K562 (cell line): Measurements from ENCODE around the gene HMCES. TPM values are rescaled to one million over a fixed set of nuclear protein-coding genes. Genes with fewer than 3 reads are reported as not detected.

Experiments
- BDP1 ChIP-seq: IDR thresholded peaks from 3 replicates; pipeline ENCODE4 v1.6.1; 2011; ENCODE audit not compliant: insufficient read length, insufficient read depth
- BRD4 ChIP-seq: fragments of 200-600 bp; sonication (generic); IDR thresholded peaks from 2 replicates; pipeline ENCODE4 v1.6.1; 2017; ENCODE audit warnings: inconsistent platforms
- CBFA2T3 ChIP-seq: fragments of 450-650 bp; IDR thresholded peaks from 2 replicates; pipeline ENCODE4 v1.6.1; 2017
- ETV6 ChIP-seq, 3 experiments: fragments of 150-350 bp in 1 of 3; sonication (generic) in 1 of 3; formaldehyde crosslinking in 1 of 3; IDR thresholded peaks; 2 replicates each; pipeline versions ENCODE4 v1.6.1 to v1.8.0; 2014 to 2022; ENCODE audit warnings: borderline replicate concordance in 2 of 3, low read depth in 2 of 3, antibody characterized with exemption in 1 of 3, low read length in 1 of 3, mild to moderate bottlenecking in 1 of 3, missing genetic modification reagents in 1 of 3
- HNRNPH1 ChIP-seq: fragments of 200-400 bp; formaldehyde crosslinking; optimal IDR thresholded peaks from 2 replicates; pipeline ENCODE3; 2017; ENCODE audit warnings: low read depth, mild to moderate bottlenecking, low read length, moderate library complexity
- LARP7 ChIP-seq: fragments of 450-650 bp; IDR thresholded peaks from 2 replicates; pipeline ENCODE4 v1.6.1; 2016
- NR1H2 ChIP-seq: sonication (generic); formaldehyde crosslinking; IDR thresholded peaks from 2 replicates; pipeline ENCODE4 v1.4.0; 2020; ENCODE audit warnings: mild to moderate bottlenecking, missing genetic modification reagents
- PHF21A ChIP-seq: fragments of 450-650 bp; IDR thresholded peaks from 2 replicates; pipeline ENCODE4 v1.6.1; 2017; ENCODE audit warnings: low read depth, borderline replicate concordance
- SIN3B ChIP-seq: fragments of 450-650 bp; IDR thresholded peaks from 2 replicates; pipeline ENCODE4 v1.6.1; 2017; ENCODE audit warnings: low read depth, mild to moderate bottlenecking, moderate library complexity
- SP1 ChIP-seq: sonication (generic); formaldehyde crosslinking; IDR thresholded peaks from 2 replicates; pipeline ENCODE4 v1.8.1; 2022; ENCODE audit warnings: mild to moderate bottlenecking, missing genetic modification reagents
- TFAM ChIP-seq: fragments of 250-450 bp; sonication (Bioruptor Pico); conservative IDR thresholded peaks from 2 replicates; pipeline ENCODE4 v1.5.0; 2021; ENCODE audit warnings: mild to moderate bottlenecking, moderate library complexity
- ZKSCAN1 ChIP-seq: fragments of 150-350 bp; IDR thresholded peaks from 2 replicates; pipeline ENCODE4 v1.6.1; 2016; ENCODE audit warnings: low read depth, low read length
- ZNF212 ChIP-seq: fragments of 450-650 bp; formaldehyde crosslinking; IDR thresholded peaks from 2 replicates; pipeline ENCODE4 v1.4.0; 2020; ENCODE audit warnings: mild to moderate bottlenecking
- ZNF274 ChIP-seq: IDR thresholded peaks from 2 replicates; pipeline ENCODE4 v1.6.1; 2011; ENCODE audit warnings: low read depth, mild to moderate bottlenecking, low read length, moderate library complexity, borderline replicate concordance
- ZNF347 ChIP-seq: fragments of 450-650 bp; formaldehyde crosslinking; IDR thresholded peaks from 2 replicates; pipeline ENCODE4 v1.4.0; 2020; ENCODE audit warnings: low read depth, mild to moderate bottlenecking, moderate library complexity
- ZNF436 ChIP-seq: fragments of 250-450, 450-650 bp; sonication (Bioruptor Pico); formaldehyde crosslinking; IDR thresholded peaks from 2 replicates; pipeline ENCODE4 v1.7.0; 2020; ENCODE audit warnings: mild to moderate bottlenecking
- ZNF699 ChIP-seq: fragments of 250-450 bp; sonication (Bioruptor Pico); IDR thresholded peaks from 2 replicates; pipeline ENCODE4 v1.8.0; 2021; ENCODE audit warnings: mild to moderate bottlenecking, moderate library complexity; ENCODE audit not compliant: insufficient replicate concordance
- ZNF780A ChIP-seq: fragments of 250-450 bp; sonication (Bioruptor Pico); IDR thresholded peaks from 2 replicates; pipeline ENCODE4 v1.5.0; 2021; ENCODE audit warnings: mild to moderate bottlenecking
- polyA plus RNA-seq, 8 experiments: library from polyadenylated mRNA; depleted of rRNA in 4 of 8; stranded (reverse) in 5 of 8; unstranded in 3 of 8; fragments of >200 nt; fragmentation: Nextera tagmentation in 2 of 8; fragmentation: Illumina TruSeq in 1 of 8; extraction: Ambion mirVana in 2 of 8; extraction: Trizol in 1 of 8; gene quantifications; 2 replicates each; pipeline versions ENCODE4 v1.2.1 to v1.2.3, GENCODE V29; 2011 to 2014; ENCODE audit warnings: inconsistent platforms in 1 of 8, missing spikeins in 1 of 8
- total RNA-seq, 7 experiments: library from RNA; depleted of rRNA in 6 of 7; stranded (reverse); fragments of >200 nt in 6 of 7; fragmentation: Illumina TruSeq in 2 of 7; extraction: Trizol in 2 of 7; gene quantifications; 2 replicates each; pipeline versions ENCODE4 v1.2.1 to v1.2.3, GENCODE V29; 2011 to 2021; ENCODE audit warnings: low replicate concordance in 1 of 7
- TF ChIP-seq, protein P1 (sequence below): fragments of 250-450 bp; sonication (Bioruptor Pico); IDR thresholded peaks from 2 replicates; pipeline ENCODE4 v1.5.0; 2020; ENCODE audit warnings: mild to moderate bottlenecking, borderline replicate concordance
- TF ChIP-seq, protein P2 (sequence below): conservative IDR thresholded peaks from 2 replicates; pipeline ENCODE4 v1.6.1; 2011; ENCODE audit warnings: low read depth, mild to moderate bottlenecking, low read length; ENCODE audit not compliant: control insufficient read depth
- TF ChIP-seq, protein P3 (sequence below): sonication (generic); formaldehyde crosslinking; IDR thresholded peaks from 2 replicates; pipeline ENCODE4 v1.8.1; 2023; ENCODE audit warnings: mild to moderate bottlenecking, missing genetic modification reagents, moderate library complexity
- TF ChIP-seq, protein P4 (sequence below): sonication (generic); formaldehyde crosslinking; IDR thresholded peaks from 2 replicates; pipeline ENCODE4 v1.5.0; 2020; ENCODE audit warnings: missing genetic modification reagents
- TF ChIP-seq, protein P5 (sequence below): fragments of 250-450 bp; sonication (Bioruptor Pico); IDR thresholded peaks from 2 replicates; pipeline ENCODE4 v1.5.0; 2021

Gene HMCES
- total and polyA plus RNA-seq, 9 of the 15 experiments (the other 6 are each of a cell fraction or from before 2014, with no cell fraction given) = 18.8 to 45.3 (median 24.8) TPM

DNA sequence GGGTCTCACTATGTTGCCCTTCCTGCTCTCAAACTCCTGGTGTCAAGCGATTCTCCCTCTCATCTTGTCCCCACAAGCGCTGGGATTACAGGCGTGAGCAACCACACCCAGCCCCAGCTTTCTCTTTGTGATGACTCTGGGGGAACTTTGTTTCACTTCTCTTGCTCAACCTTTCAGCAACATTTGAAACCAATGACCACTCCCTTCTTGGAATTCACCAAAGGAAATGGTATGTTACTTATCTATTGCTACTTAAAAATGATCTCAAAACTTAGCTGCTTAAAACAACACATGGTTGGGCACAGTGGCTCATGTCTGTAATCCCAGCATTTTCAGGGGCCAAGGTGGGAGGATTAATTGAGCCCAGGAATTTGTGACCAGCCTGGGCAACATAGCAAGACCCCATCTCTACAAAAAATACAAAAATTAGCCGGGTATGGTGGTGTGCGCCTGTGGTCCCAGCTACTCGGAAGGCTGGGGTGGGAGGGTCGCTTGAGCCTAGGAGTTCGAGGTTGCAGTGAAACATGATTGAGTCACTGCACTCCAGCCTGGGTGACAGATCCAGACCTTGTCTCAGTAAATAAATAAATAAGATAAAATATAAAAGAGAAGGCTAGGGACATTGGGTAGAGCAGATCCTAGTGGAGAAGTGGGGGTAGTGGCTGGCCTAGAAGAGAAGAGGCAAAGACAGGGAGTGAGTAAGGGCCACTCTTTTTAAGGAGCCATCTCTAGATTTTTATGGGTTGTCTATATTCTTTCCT lies 39.5 kb upstream of the HMCES start (continued):
- TF ChIP-seq, protein P1, sequence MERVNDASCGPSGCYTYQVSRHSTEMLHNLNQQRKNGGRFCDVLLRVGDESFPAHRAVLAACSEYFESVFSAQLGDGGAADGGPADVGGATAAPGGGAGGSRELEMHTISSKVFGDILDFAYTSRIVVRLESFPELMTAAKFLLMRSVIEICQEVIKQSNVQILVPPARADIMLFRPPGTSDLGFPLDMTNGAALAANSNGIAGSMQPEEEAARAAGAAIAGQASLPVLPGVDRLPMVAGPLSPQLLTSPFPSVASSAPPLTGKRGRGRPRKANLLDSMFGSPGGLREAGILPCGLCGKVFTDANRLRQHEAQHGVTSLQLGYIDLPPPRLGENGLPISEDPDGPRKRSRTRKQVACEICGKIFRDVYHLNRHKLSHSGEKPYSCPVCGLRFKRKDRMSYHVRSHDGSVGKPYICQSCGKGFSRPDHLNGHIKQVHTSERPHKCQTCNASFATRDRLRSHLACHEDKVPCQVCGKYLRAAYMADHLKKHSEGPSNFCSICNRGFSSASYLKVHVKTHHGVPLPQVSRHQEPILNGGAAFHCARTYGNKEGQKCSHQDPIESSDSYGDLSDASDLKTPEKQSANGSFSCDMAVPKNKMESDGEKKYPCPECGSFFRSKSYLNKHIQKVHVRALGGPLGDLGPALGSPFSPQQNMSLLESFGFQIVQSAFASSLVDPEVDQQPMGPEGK = no peak
- TF ChIP-seq, protein P2, sequence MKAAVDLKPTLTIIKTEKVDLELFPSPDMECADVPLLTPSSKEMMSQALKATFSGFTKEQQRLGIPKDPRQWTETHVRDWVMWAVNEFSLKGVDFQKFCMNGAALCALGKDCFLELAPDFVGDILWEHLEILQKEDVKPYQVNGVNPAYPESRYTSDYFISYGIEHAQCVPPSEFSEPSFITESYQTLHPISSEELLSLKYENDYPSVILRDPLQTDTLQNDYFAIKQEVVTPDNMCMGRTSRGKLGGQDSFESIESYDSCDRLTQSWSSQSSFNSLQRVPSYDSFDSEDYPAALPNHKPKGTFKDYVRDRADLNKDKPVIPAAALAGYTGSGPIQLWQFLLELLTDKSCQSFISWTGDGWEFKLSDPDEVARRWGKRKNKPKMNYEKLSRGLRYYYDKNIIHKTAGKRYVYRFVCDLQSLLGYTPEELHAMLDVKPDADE = no peak
- TF ChIP-seq, protein P3, sequence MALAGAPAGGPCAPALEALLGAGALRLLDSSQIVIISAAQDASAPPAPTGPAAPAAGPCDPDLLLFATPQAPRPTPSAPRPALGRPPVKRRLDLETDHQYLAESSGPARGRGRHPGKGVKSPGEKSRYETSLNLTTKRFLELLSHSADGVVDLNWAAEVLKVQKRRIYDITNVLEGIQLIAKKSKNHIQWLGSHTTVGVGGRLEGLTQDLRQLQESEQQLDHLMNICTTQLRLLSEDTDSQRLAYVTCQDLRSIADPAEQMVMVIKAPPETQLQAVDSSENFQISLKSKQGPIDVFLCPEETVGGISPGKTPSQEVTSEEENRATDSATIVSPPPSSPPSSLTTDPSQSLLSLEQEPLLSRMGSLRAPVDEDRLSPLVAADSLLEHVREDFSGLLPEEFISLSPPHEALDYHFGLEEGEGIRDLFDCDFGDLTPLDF (CRISPR knock-in tag) = no peak
- TF ChIP-seq ZNF274 (no peak), HNRNPH1 (no peak), LARP7 (no peak), CBFA2T3 (0 out of 2 replicates have a peak, but pooled peaks have one; percentile 8), PHF21A (no peak), NR1H2 (CRISPR knock-in tag) (no peak), SIN3B (no peak), SP1 (CRISPR knock-in tag) (no peak), ZNF436 (CRISPR knock-in tag) (no peak), ZNF780A (no peak), ETV6 (IDR thresholded peaks at IDR 0.05; ENCODE audit: borderline replicate concordance in 1 of 2, low read depth in 2 of 2, low read length in 1 of 2) (no peak), ETV6 (CRISPR knock-in tag; IDR thresholded peaks at IDR 0.05; ENCODE audit: borderline replicate concordance) (no peak), TFAM (CRISPR knock-in tag) (no peak), ZNF699 (CRISPR knock-in tag) (no peak), BRD4 (no peak), ZKSCAN1 (no peak), ZNF212 (CRISPR knock-in tag) (no peak), BDP1 (no peak), ZNF347 (CRISPR knock-in tag) (no peak)
- TF ChIP-seq, protein P4, sequence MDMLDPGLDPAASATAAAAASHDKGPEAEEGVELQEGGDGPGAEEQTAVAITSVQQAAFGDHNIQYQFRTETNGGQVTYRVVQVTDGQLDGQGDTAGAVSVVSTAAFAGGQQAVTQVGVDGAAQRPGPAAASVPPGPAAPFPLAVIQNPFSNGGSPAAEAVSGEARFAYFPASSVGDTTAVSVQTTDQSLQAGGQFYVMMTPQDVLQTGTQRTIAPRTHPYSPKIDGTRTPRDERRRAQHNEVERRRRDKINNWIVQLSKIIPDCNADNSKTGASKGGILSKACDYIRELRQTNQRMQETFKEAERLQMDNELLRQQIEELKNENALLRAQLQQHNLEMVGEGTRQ (CRISPR knock-in tag) = no peak
- TF ChIP-seq, protein P5, sequence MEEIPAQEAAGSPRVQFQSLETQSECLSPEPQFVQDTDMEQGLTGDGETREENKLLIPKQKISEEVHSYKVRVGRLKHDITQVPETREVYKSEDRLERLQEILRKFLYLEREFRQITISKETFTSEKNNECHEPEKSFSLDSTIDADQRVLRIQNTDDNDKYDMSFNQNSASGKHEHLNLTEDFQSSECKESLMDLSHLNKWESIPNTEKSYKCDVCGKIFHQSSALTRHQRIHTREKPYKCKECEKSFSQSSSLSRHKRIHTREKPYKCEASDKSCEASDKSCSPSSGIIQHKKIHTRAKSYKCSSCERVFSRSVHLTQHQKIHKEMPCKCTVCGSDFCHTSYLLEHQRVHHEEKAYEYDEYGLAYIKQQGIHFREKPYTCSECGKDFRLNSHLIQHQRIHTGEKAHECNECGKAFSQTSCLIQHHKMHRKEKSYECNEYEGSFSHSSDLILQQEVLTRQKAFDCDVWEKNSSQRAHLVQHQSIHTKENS (CRISPR knock-in tag) = no peak
